ENCODE measurements around the gene ANO10. TPM values are rescaled to one million over a fixed set of nuclear protein-coding genes. Genes with fewer than 3 reads are reported as not detected.
"Not testable (repeated sequence)": the region's sequence is repeated elsewhere in the genome, so short reads cannot be mapped to it uniquely, and the experiment has no call there.

The ANO10 gene
- total RNA-seq, 4 donors from 2014 or later: 20.9 to 70.5 (median 48.0) TPM

DNA sequence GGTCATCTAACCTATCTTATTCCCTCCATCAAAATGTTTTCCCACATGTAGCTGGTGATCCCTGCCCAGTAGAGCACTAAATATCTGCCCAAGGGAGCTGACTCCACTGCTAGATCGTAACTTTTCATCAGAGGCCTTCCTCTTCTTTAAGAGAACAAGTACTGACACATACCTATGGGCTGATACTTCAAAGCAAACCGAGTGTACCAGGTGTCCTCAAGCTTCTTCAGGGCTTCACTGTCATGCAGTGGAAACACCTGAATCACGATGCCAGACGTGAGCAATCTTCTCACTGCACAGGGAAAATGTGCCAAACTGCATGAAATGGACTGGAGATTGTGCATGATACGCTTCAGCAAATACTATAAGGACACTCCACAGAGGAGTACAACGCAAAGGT lies 41.6 kb downstream of the ANO10 start:
- WGBS, 2 donors (ENCODE audit: low coverage in 1 of 2): 93 to 95% methylated on average over 3 to 6 of the region's 6 CpGs
- no peak overlapping the region for H3K27ac ChIP-seq
- in situ Hi-C loops (cut with MboI; ENCODE audit: low pct_ligation_motif_present in 1 of 4, low pct_unique_long_range_greater_than_20kb in 1 of 4, low sequenced_read_pairs in 3 of 4): no loop called here
- no peaks in the 10 kb centered on the region for H3K27me3 ChIP-seq
- DNase-seq: no peak
- no peak for TF ChIP-seq CTCF (IDR thresholded peaks at IDR 0.05)
- H3K9me3 ChIP-seq: no peaks in the 10 kb centered on the region
- H3K4me3 ChIP-seq: no peak overlapping the region
- intact Hi-C loops (cut with DNase I; ENCODE audit: low total_unique reads): no loop called here
- H3K4me1 ChIP-seq: peaks cover 0 to 5% (median under 1%) of the 10 kb centered on the region in 4 donors
- H3K36me3 ChIP-seq: peaks cover 0 to 11% (median 5%) of the 10 kb centered on the region in 4 donors

- TF ChIP-seq POLR2AphosphoS5 (IDR thresholded peaks at IDR 0.05): no peak
- no peak for TF ChIP-seq POLR2A (IDR thresholded peaks at IDR 0.05)
- H3K27me3 ChIP-seq: no peaks in the 10 kb centered on the region
- no peak for DNase-seq
- intact Hi-C loops (cut with DNase I; ENCODE audit: low total_unique reads): no loop called here
- in situ Hi-C loops (cut with MboI; ENCODE audit: low pct_ligation_motif_present in 1 of 4, low pct_unique_long_range_greater_than_20kb in 1 of 4, low sequenced_read_pairs in 3 of 4): no loop called here
- peaks cover 0 to 11% (median 5%) of the 10 kb centered on the region in 4 donors for H3K36me3 ChIP-seq
- peaks cover 0 to 4% (median 0%) of the 10 kb centered on the region in 4 donors for H3K4me1 ChIP-seq
- no peak overlapping the region for H3K4me3 ChIP-seq
- no peaks in the 10 kb centered on the region for H3K9me3 ChIP-seq
- WGBS, 2 donors (ENCODE audit: low coverage in 1 of 2): 80 to 92% methylated on average over 2 of the region's 2 CpGs
- H3K27ac ChIP-seq: no peak overlapping the region
Observed at GRCh38 chr3:43573576-43573975, 48.2 kb downstream of the ANO10 start.

DNA sequence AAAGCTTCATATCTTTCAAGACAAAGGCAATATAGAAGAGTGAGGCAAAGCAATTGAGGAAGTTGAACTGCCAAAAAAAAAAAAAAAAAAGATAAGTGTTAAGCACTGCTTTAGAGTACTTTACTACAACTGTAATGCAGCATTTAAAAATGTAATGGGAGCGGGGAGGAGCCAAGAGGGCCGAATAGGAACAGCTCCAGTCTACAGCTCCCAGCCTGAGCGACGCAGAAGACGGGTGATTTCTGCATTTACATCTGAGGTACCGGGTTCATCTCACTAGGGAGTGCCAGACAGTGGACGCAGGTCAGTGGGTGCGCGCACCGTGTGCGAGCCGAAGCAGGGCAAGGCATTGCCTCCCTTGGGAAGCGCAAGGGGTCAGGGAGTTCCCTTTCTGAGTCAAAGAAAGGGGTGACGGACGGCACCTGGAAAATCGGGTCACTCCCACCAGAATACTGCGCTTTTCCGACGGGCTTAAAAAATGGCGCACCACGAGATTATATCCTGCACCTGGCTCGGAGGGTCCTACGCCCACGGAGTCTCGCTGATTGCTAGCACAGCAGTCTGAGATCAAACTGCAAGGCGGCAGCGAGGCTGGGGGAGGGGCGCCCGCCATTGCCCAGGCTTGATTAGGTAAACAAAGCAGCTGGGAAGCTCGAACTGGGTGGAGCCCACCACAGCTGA lies 56.0 kb downstream of the ANO10 start:
- Histone ChIP-seq H3K27ac (peak overlapping the region; percentile 6 to 65 (median 32)), H3K4me3 (peak overlapping the region in 2 of 4 donors; percentile 6 to 25)
- DNase-seq: peak; percentile 28
- peak; percentile 24 for TF ChIP-seq POLR2A (IDR thresholded peaks at IDR 0.05)
- 78% methylated on average over 14 of the region's 30 CpGs; no CpG with 5 or more reads in 1 of the 2 donors for WGBS, 2 donors (ENCODE audit: low coverage in 1 of 2)
- in situ Hi-C loops (cut with MboI; ENCODE audit: low pct_ligation_motif_present in 1 of 4, low pct_unique_long_range_greater_than_20kb in 1 of 4, low sequenced_read_pairs in 3 of 4); intact Hi-C loops (cut with DNase I; ENCODE audit: low total_unique reads); H3K27me3 ChIP-seq; H3K36me3 ChIP-seq; H3K4me1 ChIP-seq; H3K9me3 ChIP-seq: not testable (repeated sequence)

DNA sequence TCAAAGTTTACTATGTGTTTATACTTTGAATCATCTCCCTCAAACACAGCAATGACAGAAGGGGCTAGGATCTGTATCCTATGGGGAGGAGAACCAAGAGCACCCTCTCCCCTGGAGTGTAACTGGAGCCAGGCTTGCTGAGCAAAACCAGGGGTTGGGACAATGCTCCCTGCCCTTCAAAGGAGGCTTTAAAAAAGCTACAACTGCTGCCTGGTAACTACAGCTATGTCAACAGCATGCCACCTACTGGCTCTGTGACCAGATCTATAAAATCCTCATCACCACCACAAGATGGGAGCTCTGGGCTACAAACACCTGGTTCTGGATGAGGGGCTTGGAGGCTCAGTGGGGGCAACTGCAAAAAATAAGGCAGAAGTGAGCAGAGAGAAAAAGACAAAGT lies 61.9 kb downstream of the ANO10 start:
- TF ChIP-seq CTCF (IDR thresholded peaks at IDR 0.05): no peak
- Histone ChIP-seq H3K27me3 (no peaks in the 10 kb centered on the region), H3K36me3 (peaks cover 0 to 4% (median 0%) of the 10 kb centered on the region in 4 donors), H3K4me3 (no peak overlapping the region), H3K4me1 (no peaks in the 10 kb centered on the region), H3K27ac (no peak overlapping the region), H3K9me3 (no peaks in the 10 kb centered on the region)
- DNase-seq: no peak
- intact Hi-C loops (cut with DNase I; ENCODE audit: low total_unique reads): no loop called here
- in situ Hi-C loops (cut with MboI; ENCODE audit: low pct_ligation_motif_present in 1 of 4, low pct_unique_long_range_greater_than_20kb in 1 of 4, low sequenced_read_pairs in 3 of 4): no loop called here

GRCh38 chr3:43558171-43558570 lies 63.6 kb downstream of the ANO10 start:
- intact Hi-C loops (cut with DNase I; ENCODE audit: low total_unique reads): no loop called here
- no peak for DNase-seq
- 33 to 77% methylated on average over 1 of the region's 1 CpG for WGBS, 2 donors (ENCODE audit: low coverage in 1 of 2)
- Histone ChIP-seq H3K9me3 (no peaks in the 10 kb centered on the region), H3K27me3 (no peaks in the 10 kb centered on the region), H3K27ac (no peak overlapping the region), H3K4me3 (no peak overlapping the region), H3K36me3 (peaks cover 0 to 4% (median 0%) of the 10 kb centered on the region in 4 donors), H3K4me1 (no peaks in the 10 kb centered on the region)
- no peak for TF ChIP-seq EP300 (IDR thresholded peaks at IDR 0.05; ENCODE audit: low read depth)
- TF ChIP-seq CTCF (IDR thresholded peaks at IDR 0.05): no peak
- TF ChIP-seq POLR2AphosphoS5 (IDR thresholded peaks at IDR 0.05): no peak
- no peak for TF ChIP-seq POLR2A (IDR thresholded peaks at IDR 0.05)
- in situ Hi-C loops (cut with MboI; ENCODE audit: low pct_ligation_motif_present in 1 of 4, low pct_unique_long_range_greater_than_20kb in 1 of 4, low sequenced_read_pairs in 3 of 4): no loop called here
